Vagina (tissue), 2 donors: ENCODE results near the gene DYSF. TPM values are rescaled to one million over a fixed set of nuclear protein-coding genes. Genes with fewer than 3 reads are reported as not detected.
A peak's percentile ranks its signal among the peaks of the same experiment; 100 is the strongest.

Source experiments
- DNase-seq, 2 donors: peaks; one replicate each; pipeline ENCODE4 v3.0.0-alpha.2; 2017; ENCODE audit errors: extremely low spot score in 2 of 2
- H3K27ac ChIP-seq: fragments of 200-600 bp; sonication (generic); one replicate; pipeline ENCODE4 v1.5.1; 2019
- H3K27me3 ChIP-seq: fragments of 200-600 bp; sonication (generic); one replicate; pipeline ENCODE4 v1.5.1; 2019
- H3K36me3 ChIP-seq, 2 donors: fragments of 200-600 bp; sonication (generic); one replicate each; pipeline ENCODE4 v1.5.1; 2017 to 2019
- H3K4me1 ChIP-seq: fragments of 200-600 bp; sonication (generic); one replicate; pipeline ENCODE4 v1.5.1; 2019
- H3K4me3 ChIP-seq, 2 donors: fragments of 200-600 bp; sonication (generic); 1 replicate in 1 of 2; 2 replicates in 1 of 2; pipeline ENCODE4 v1.5.1; 2016 to 2019
- H3K9me3 ChIP-seq: fragments of 200-600 bp; sonication (generic); one replicate; pipeline ENCODE4 v1.5.1; 2019
- POLR2A ChIP-seq, 2 donors: fragments of 450-650 bp; IDR thresholded peaks; one replicate each; pipeline ENCODE4 v1.6.1; 2017; ENCODE audit warnings: antibody characterized with exemption in 2 of 2, mild to moderate bottlenecking in 2 of 2, moderate library complexity in 2 of 2
- POLR2AphosphoS5 ChIP-seq, 2 donors: sonication (generic); formaldehyde crosslinking; IDR thresholded peaks; one replicate each; pipeline ENCODE4 v1.9.0; 2017; ENCODE audit warnings: antibody characterized with exemption in 2 of 2, mild to moderate bottlenecking in 2 of 2, low read depth in 1 of 2; ENCODE audit not compliant: insufficient read depth in 1 of 2
- intact Hi-C: fragments of 100-400 bp; cut with DNase I; formaldehyde crosslinking; loops from one replicate; pipeline ENCODE4 v1.15.1; 2023
- total RNA-seq: library from RNA; depleted of rRNA; stranded (reverse); fragments of >200 nt; gene quantifications from one replicate; pipeline ENCODE4 v1.2.3, GENCODE V29; 2016
- TF ChIP-seq, protein P1 (sequence below), 3 experiments: fragments of 450-650 bp in 2 of 3; fragments of 200-600 bp in 1 of 3; sonication (generic) in 1 of 3; IDR thresholded peaks; one replicate each; pipeline ENCODE4 v1.5.1; 2017 to 2019; ENCODE audit warnings: antibody characterized with exemption in 3 of 3, mild to moderate bottlenecking in 2 of 3, moderate library complexity in 2 of 3

The DYSF gene
- total RNA-seq, 1 donor from 2014 or later = 10.1 TPM

DNA sequence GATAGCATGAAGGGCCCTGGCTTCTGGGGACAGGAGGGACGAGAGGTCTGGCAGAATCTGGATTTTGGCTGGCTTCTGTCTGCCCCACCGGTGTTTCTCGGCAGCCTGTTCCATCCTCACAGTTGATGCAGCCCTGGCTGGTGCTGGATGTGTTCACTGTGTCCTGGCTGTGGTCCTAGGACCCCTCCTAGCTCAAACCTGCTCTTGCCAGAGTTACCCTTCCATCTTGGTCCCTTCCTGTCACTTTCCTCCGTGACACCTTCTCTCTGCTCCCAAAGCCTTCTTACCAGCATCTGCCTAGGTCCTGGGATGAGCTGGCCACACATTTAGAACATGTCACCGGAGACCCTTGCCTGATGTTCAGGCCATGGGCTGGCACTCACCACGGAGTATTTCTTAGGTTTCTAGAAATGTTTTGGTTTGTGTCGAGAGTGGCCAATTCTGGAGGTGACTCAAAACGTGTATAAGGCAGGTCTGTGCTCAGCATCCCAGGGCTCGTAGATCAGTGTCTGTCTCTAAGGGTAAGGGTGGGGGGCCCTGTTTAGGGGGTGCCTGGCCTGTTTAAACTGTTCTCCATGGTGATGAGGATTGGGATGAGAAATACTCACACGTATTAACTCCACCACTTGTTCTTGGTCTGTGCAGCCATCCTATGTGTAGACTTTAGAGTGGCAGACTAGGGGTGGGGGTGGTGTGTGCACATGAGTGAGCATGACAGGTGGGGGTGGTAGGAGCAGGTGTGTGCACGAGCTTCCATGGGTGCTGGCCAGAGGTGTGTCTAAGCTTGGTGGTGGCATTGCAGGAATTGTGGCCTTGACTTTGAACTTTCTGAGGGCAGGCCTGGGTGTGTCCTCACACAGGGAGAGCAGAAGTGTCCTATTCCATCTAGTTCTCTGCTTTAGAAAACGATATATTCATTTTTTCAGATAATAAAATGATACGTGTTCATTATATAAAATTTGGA is 162.7 kb downstream of the DYSF start:
- H3K4me3 ChIP-seq = no peak overlapping the region
- intact Hi-C loops = no loop called here
- peak in 1 of 2 donors; percentile 87 for DNase-seq
- no peaks in the 10 kb centered on the region for H3K27me3 ChIP-seq
- TF ChIP-seq, protein P1, sequence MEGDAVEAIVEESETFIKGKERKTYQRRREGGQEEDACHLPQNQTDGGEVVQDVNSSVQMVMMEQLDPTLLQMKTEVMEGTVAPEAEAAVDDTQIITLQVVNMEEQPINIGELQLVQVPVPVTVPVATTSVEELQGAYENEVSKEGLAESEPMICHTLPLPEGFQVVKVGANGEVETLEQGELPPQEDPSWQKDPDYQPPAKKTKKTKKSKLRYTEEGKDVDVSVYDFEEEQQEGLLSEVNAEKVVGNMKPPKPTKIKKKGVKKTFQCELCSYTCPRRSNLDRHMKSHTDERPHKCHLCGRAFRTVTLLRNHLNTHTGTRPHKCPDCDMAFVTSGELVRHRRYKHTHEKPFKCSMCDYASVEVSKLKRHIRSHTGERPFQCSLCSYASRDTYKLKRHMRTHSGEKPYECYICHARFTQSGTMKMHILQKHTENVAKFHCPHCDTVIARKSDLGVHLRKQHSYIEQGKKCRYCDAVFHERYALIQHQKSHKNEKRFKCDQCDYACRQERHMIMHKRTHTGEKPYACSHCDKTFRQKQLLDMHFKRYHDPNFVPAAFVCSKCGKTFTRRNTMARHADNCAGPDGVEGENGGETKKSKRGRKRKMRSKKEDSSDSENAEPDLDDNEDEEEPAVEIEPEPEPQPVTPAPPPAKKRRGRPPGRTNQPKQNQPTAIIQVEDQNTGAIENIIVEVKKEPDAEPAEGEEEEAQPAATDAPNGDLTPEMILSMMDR (IDR thresholded peaks at IDR 0.05) = no peak
- no peak for TF ChIP-seq POLR2A (IDR thresholded peaks at IDR 0.05)
- TF ChIP-seq POLR2AphosphoS5 (IDR thresholded peaks at IDR 0.05; ENCODE audit: insufficient read depth in 1 of 2, low read depth in 1 of 2) = no peak
- no peaks in the 10 kb centered on the region for H3K9me3 ChIP-seq
- peak overlapping the region; percentile 66 for H3K27ac ChIP-seq
- H3K4me1 ChIP-seq = peaks cover 15% of the 10 kb centered on the region
- H3K36me3 ChIP-seq = no peaks in the 10 kb centered on the region

DNA sequence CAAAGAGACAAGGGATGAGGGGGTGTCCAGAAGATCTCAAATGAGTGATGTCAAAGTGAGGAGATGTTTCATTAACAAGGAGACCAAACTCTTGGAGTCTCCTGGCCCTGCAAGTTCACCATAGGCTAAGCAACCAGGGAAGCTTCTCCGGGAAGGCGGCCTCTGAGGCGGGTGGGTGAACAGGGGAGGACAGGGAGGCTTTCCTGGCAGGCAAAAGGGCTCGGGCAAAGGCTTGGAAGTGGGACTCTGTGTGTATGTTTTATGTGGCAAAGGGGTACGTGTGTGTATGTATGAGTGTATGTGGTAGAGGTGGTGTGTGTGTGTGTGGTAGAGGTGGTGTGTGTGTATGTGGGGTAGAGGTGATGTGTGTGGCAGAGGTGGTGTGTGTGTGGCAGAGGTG is 163.9 kb downstream of the DYSF start:
- Histone ChIP-seq H3K36me3 (no peaks in the 10 kb centered on the region), H3K4me3 (no peak overlapping the region), H3K27ac (no peak overlapping the region), H3K9me3 (no peaks in the 10 kb centered on the region), H3K27me3 (no peaks in the 10 kb centered on the region), H3K4me1 (peaks cover 15% of the 10 kb centered on the region)
- intact Hi-C loops = no loop called here
- TF ChIP-seq POLR2AphosphoS5 (IDR thresholded peaks at IDR 0.05; ENCODE audit: insufficient read depth in 1 of 2, low read depth in 1 of 2) (no peak), POLR2A (IDR thresholded peaks at IDR 0.05) (no peak)
- TF ChIP-seq, protein P1 (IDR thresholded peaks at IDR 0.05) = no peak
- DNase-seq = no peak

DNA sequence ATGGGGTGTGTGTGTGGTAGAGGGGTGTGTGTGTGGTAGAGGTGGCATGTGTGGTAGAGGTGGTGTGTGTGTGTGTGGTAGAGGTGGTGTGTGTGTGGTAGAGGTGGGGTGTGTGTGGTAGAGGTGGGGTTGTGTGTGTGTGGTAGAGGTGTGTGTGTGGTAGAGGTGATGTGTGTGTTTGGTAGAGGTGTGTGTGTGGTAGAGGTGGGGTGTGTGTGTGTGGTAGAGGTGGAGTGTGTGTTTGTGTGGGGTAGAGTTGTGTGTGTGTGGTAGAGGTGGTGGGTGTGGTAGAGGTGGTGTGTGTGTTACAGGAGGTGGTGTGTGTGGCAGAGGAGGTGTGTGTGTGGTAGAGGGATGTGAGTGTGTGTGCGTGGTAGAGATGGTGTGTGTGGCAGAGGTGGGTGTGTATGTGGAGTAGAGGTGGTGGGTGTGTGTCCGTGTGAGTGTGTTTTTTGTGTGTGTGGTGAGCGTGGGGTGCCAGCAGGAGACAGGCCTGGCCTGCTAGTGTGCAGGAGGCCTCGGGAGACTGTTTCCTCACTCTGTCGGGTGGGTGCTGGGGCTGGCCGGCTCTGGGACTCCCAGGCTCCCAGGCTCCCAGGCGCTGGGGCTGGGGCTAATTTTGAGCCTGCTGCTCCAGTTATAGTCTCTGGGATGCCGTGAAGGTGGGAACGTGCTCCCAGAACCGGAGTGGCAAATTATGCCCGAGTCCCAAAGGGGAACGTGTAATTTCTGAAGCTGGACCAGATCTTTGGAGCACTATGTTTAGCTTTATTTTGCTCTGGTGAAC is 165.2 kb downstream of the DYSF start:
- Histone ChIP-seq H3K27ac (no peak overlapping the region), H3K9me3 (no peaks in the 10 kb centered on the region), H3K4me3 (no peak overlapping the region), H3K36me3 (no peaks in the 10 kb centered on the region), H3K4me1 (peaks cover 15% of the 10 kb centered on the region), H3K27me3 (no peaks in the 10 kb centered on the region)
- DNase-seq = peak; percentile 88 to 96
- no peak for TF ChIP-seq POLR2AphosphoS5 (IDR thresholded peaks at IDR 0.05; ENCODE audit: insufficient read depth in 1 of 2, low read depth in 1 of 2)
- TF ChIP-seq, protein P1 (IDR thresholded peaks at IDR 0.05) = no peak
- TF ChIP-seq POLR2A (IDR thresholded peaks at IDR 0.05) = no peak
- intact Hi-C loops = no loop called here

DNA sequence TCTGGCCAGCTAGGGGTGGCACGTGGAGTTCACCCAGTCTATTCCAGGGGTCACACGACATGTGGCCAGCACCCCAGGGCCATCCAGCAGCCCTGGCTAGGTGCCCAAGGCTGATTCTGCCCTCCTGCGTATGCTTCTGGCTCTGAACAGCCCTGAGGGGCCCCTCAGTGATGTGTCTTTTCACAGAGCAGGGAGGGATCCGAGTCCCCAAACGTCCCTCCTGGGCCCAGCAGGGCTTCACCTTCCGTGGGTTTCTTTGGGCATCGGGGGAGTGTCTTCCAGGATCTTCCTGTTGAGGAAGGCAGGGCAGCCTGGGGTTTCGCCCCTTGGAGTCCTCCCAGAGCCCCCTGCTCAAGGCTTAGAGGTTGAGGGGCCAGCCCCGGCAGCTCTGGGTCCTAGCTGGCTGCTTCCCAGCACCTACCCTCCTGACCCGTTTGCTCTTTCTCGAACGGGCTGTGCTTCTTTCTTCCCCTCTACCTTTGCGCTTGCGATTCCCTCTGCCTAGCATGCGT is 165.9 kb downstream of the DYSF start:
- Histone ChIP-seq H3K27ac (no peak overlapping the region), H3K9me3 (no peaks in the 10 kb centered on the region), H3K4me1 (peaks cover 13% of the 10 kb centered on the region), H3K36me3 (no peaks in the 10 kb centered on the region), H3K27me3 (no peaks in the 10 kb centered on the region), H3K4me3 (no peak overlapping the region)
- no peak for TF ChIP-seq POLR2AphosphoS5 (IDR thresholded peaks at IDR 0.05; ENCODE audit: insufficient read depth in 1 of 2, low read depth in 1 of 2)
- TF ChIP-seq, protein P1 (IDR thresholded peaks at IDR 0.05) = no peak
- TF ChIP-seq POLR2A (IDR thresholded peaks at IDR 0.05) = no peak
- peak; percentile 70 to 89 for DNase-seq
- intact Hi-C loops = no loop called here
